Naive thymus-derived CD8-positive, alpha-beta T cell (primary cell): ENCODE results near the gene PLEKHA7. TPM values are rescaled to one million over a fixed set of nuclear protein-coding genes. Genes with fewer than 3 reads are reported as not detected.

ENCODE experiments used
- ATAC-seq, 2 donors: fragments of 150-1000 bp; cut with Tn5 transposase in 1 of 2; sonication (Bioruptor Pico), chemical (Tn5 transposase) in 1 of 2; 1 replicate in 1 of 2; 2 replicates in 1 of 2; pipeline ENCODE4 v1.10.0; 2021; ENCODE audit warnings: mild to moderate bottlenecking in 2 of 2, moderate library complexity in 2 of 2
- POLR2A ChIA-PET: fragments of 350-600 bp; sonication (Branson Sonifier 250); formaldehyde crosslinking; loops from one replicate; lab custom pipeline; 2021; ENCODE audit warnings: antibody characterized with exemption; lab: Charles Lee
- DNase-seq, 10 donors: peaks; one replicate each; pipeline versions ENCODE4 v3.0.0 to v3.0.0-alpha.2; 2020 to 2022
- H3K27ac Mint-ChIP-seq, 10 donors: one replicate each; pipeline ENCODE4 v1.8.0; 2020 to 2022; ENCODE audit warnings: mild to moderate bottlenecking in 10 of 10, mixed read lengths in 10 of 10, moderate library complexity in 4 of 10, inconsistent platforms in 1 of 10
- H3K27me3 Mint-ChIP-seq, 5 donors: one replicate each; pipeline ENCODE4 v1.8.0; 2021 to 2022; ENCODE audit warnings: mixed read lengths in 5 of 5
- H3K36me3 Mint-ChIP-seq, 3 donors: one replicate each; pipeline ENCODE4 v1.8.0; 2020 to 2022; ENCODE audit warnings: mixed read lengths in 3 of 3, mild to moderate bottlenecking in 2 of 3, inconsistent platforms in 1 of 3
- H3K4me1 Mint-ChIP-seq, 4 donors: one replicate each; pipeline ENCODE4 v1.8.0; 2021 to 2022; ENCODE audit warnings: mixed read lengths in 4 of 4
- H3K4me3 Mint-ChIP-seq, 10 donors: one replicate each; pipeline ENCODE4 v1.8.0; 2020 to 2022; ENCODE audit warnings: mild to moderate bottlenecking in 10 of 10, mixed read lengths in 10 of 10, moderate library complexity in 6 of 10, inconsistent platforms in 1 of 10
- H3K9me3 Mint-ChIP-seq, 9 donors: one replicate each; pipeline ENCODE4 v1.8.0; 2020 to 2022; ENCODE audit warnings: mixed read lengths in 9 of 9, mild to moderate bottlenecking in 3 of 9, inconsistent platforms in 1 of 9, moderate library complexity in 1 of 9
- polyA plus RNA-seq, 3 donors: library from polyadenylated mRNA; unstranded; fragments of 300-500 nt; fragmentation: Illumina TruSeq; gene quantifications; one replicate each; pipeline ENCODE4 v1.2.3, GENCODE V29; 2021
- total RNA-seq, 8 experiments: library from RNA in 2 of 8; stranded (reverse) in 2 of 8; gene quantifications; one replicate each; pipeline ENCODE4 v1.2.3 and lab custom pipeline; 2021 to 2026

The PLEKHA7 gene
- total and polyA plus RNA-seq, 5 experiments from 2014 or later = 0.77 to 0.96 TPM; not detected in 3

GRCh38 chr11:16781936-16782919, 232.0 kb downstream of the PLEKHA7 start:
- ATAC-seq (no peak), DNase-seq (no peak)
- H3K9me3 Mint-ChIP-seq = no peaks in the 10 kb centered on the region
- POLR2A ChIA-PET = no interaction called here
- peaks cover 0 to 4% (median 0%) of the 10 kb centered on the region in 4 donors for H3K4me1 Mint-ChIP-seq
- no peaks in the 10 kb centered on the region for H3K36me3 Mint-ChIP-seq
- no peak overlapping the region for H3K4me3 Mint-ChIP-seq
- no peaks in the 10 kb centered on the region for H3K27me3 Mint-ChIP-seq
- H3K27ac Mint-ChIP-seq = peak overlapping the region in 1 of 10 donors; percentile 20

- POLR2A ChIA-PET = no interaction called here
- Mint-ChIP-seq H3K27ac (no peak overlapping the region), H3K4me3 (no peak overlapping the region), H3K9me3 (no peaks in the 10 kb centered on the region), H3K36me3 (no peaks in the 10 kb centered on the region), H3K27me3 (no peaks in the 10 kb centered on the region), H3K4me1 (peaks cover 0 to 4% (median 0%) of the 10 kb centered on the region in 4 donors)
- ATAC-seq = no peak
- DNase-seq = no peak
These were observed 233.3 kb downstream of the PLEKHA7 start for GRCh38 chr11:16780698-16781550.

GRCh38 chr11:16780146-16780545, 234.1 kb downstream of the PLEKHA7 start:
- POLR2A ChIA-PET = no interaction called here
- DNase-seq (no peak), ATAC-seq (no peak)
- no peak overlapping the region for H3K27ac Mint-ChIP-seq
- no peaks in the 10 kb centered on the region for H3K27me3 Mint-ChIP-seq
- H3K36me3 Mint-ChIP-seq = no peaks in the 10 kb centered on the region
- no peaks in the 10 kb centered on the region for H3K9me3 Mint-ChIP-seq
- H3K4me3 Mint-ChIP-seq = no peak overlapping the region
- H3K4me1 Mint-ChIP-seq = peaks cover 0 to 2% (median 0%) of the 10 kb centered on the region in 4 donors

GRCh38 chr11:16779436-16779835, 234.8 kb downstream of the PLEKHA7 start:
- no peaks in the 10 kb centered on the region for H3K36me3 Mint-ChIP-seq
- no peak overlapping the region for H3K27ac Mint-ChIP-seq
- ATAC-seq (no peak), DNase-seq (no peak)
- H3K4me1 Mint-ChIP-seq = peaks cover 0 to 2% (median 0%) of the 10 kb centered on the region in 4 donors
- H3K27me3 Mint-ChIP-seq = peaks cover 0 to 3% (median 0%) of the 10 kb centered on the region in 5 donors
- POLR2A ChIA-PET = no interaction called here
- H3K4me3 Mint-ChIP-seq = no peak overlapping the region
- no peaks in the 10 kb centered on the region for H3K9me3 Mint-ChIP-seq

GRCh38 chr11:16778876-16779275, 235.3 kb downstream of the PLEKHA7 start:
- H3K27me3 Mint-ChIP-seq = peaks cover 0 to 3% (median 0%) of the 10 kb centered on the region in 5 donors
- no peaks in the 10 kb centered on the region for H3K36me3 Mint-ChIP-seq
- no peak for ATAC-seq
- DNase-seq = no peak
- peaks cover 0 to 2% (median 0%) of the 10 kb centered on the region in 4 donors for H3K4me1 Mint-ChIP-seq
- POLR2A ChIA-PET = no interaction called here
- no peak overlapping the region for H3K27ac Mint-ChIP-seq
- H3K4me3 Mint-ChIP-seq = no peak overlapping the region
- no peaks in the 10 kb centered on the region for H3K9me3 Mint-ChIP-seq

GRCh38 chr11:16778286-16778685, 235.9 kb downstream of the PLEKHA7 start:
- H3K4me3 Mint-ChIP-seq = no peak overlapping the region
- H3K36me3 Mint-ChIP-seq = no peaks in the 10 kb centered on the region
- POLR2A ChIA-PET = interaction anchor here (0.6 kb wide), 1 partner anchor 64 kb away, joined by 10 read pairs; no protein-coding TSS in a partner anchor
- DNase-seq (no peak), ATAC-seq (no peak)
- H3K4me1 Mint-ChIP-seq = peaks cover 0 to 2% (median 0%) of the 10 kb centered on the region in 4 donors
- H3K27ac Mint-ChIP-seq = no peak overlapping the region
- peaks cover 0 to 3% (median 0%) of the 10 kb centered on the region in 5 donors for H3K27me3 Mint-ChIP-seq
- no peaks in the 10 kb centered on the region for H3K9me3 Mint-ChIP-seq

- H3K9me3 Mint-ChIP-seq = no peaks in the 10 kb centered on the region
- H3K4me1 Mint-ChIP-seq = peaks cover 0 to 2% (median 0%) of the 10 kb centered on the region in 4 donors
- no peaks in the 10 kb centered on the region for H3K36me3 Mint-ChIP-seq
- DNase-seq = no peak
- H3K27ac Mint-ChIP-seq = no peak overlapping the region
- H3K27me3 Mint-ChIP-seq = peaks cover 0 to 3% (median 0%) of the 10 kb centered on the region in 5 donors
- POLR2A ChIA-PET = interaction anchor here (0.6 kb wide), 1 partner anchor 63 kb away, joined by 10 read pairs; no protein-coding TSS in a partner anchor
- no peak overlapping the region for H3K4me3 Mint-ChIP-seq
- no peak for ATAC-seq
These were observed 236.6 kb downstream of the PLEKHA7 start for GRCh38 chr11:16777613-16777975.

GRCh38 chr11:16776711-16777612, 237.3 kb downstream of the PLEKHA7 start:
- Mint-ChIP-seq H3K27me3 (peaks cover 0 to 3% (median 0%) of the 10 kb centered on the region in 5 donors), H3K36me3 (no peaks in the 10 kb centered on the region), H3K27ac (no peak overlapping the region), H3K9me3 (no peaks in the 10 kb centered on the region), H3K4me1 (peaks cover 0 to 2% (median 0%) of the 10 kb centered on the region in 4 donors), H3K4me3 (no peak overlapping the region)
- ATAC-seq (no peak), DNase-seq (no peak)
- POLR2A ChIA-PET = no interaction called here

GRCh38 chr11:16775614-16776283, 238.5 kb downstream of the PLEKHA7 start:
- Mint-ChIP-seq H3K27me3 (peaks cover 0 to 3% (median 0%) of the 10 kb centered on the region in 5 donors), H3K4me1 (peaks cover 0 to 2% (median 0%) of the 10 kb centered on the region in 4 donors), H3K27ac (no peak overlapping the region), H3K9me3 (no peaks in the 10 kb centered on the region), H3K4me3 (no peak overlapping the region), H3K36me3 (no peaks in the 10 kb centered on the region)
- no peak for DNase-seq
- POLR2A ChIA-PET = no interaction called here
- no peak for ATAC-seq

- no peak for ATAC-seq
- H3K4me1 Mint-ChIP-seq = peaks cover 0 to 2% (median 0%) of the 10 kb centered on the region in 4 donors
- H3K4me3 Mint-ChIP-seq = no peak overlapping the region
- H3K36me3 Mint-ChIP-seq = no peaks in the 10 kb centered on the region
- POLR2A ChIA-PET = no interaction called here
- H3K27me3 Mint-ChIP-seq = peaks cover 0 to 3% (median 0%) of the 10 kb centered on the region in 5 donors
- no peak overlapping the region for H3K27ac Mint-ChIP-seq
- H3K9me3 Mint-ChIP-seq = no peaks in the 10 kb centered on the region
- DNase-seq = no peak
These were observed 239.1 kb downstream of the PLEKHA7 start for GRCh38 chr11:16774936-16775613.
